Neuronal stem cell (in vitro differentiated cells): ENCODE measurements around the gene HERC4.
"Not testable (repeated sequence)": the region's sequence is repeated elsewhere in the genome, so short reads cannot be mapped to it uniquely, and the experiment has no call there.

ENCODE experiments used
- DNase-seq: peaks from one replicate; pipeline ENCODE4 v3.0.0-alpha.2; 2013; ENCODE audit warnings: low spot score
- H2AFZ ChIP-seq: one replicate; pipeline ENCODE4 v1.6.1; 2013; ENCODE audit warnings: mild to moderate bottlenecking, low read length, inconsistent platforms
- H2AK5ac ChIP-seq: 2 replicates; pipeline ENCODE4 v1.6.1; 2013; ENCODE audit warnings: low read depth, mild to moderate bottlenecking, inconsistent platforms, low read length, moderate library complexity, mixed read lengths
- H2BK120ac ChIP-seq: 2 replicates; pipeline ENCODE4 v1.6.1; 2013; ENCODE audit warnings: low read depth, mild to moderate bottlenecking, inconsistent platforms, low read length, moderate library complexity, mixed read lengths
- H2BK12ac ChIP-seq: one replicate; pipeline ENCODE4 v1.6.1; 2013; ENCODE audit warnings: low read length, inconsistent platforms
- H2BK15ac ChIP-seq: 2 replicates; pipeline ENCODE4 v1.6.1; 2013; ENCODE audit warnings: mild to moderate bottlenecking, low read length, inconsistent platforms, mixed read lengths
- H2BK5ac ChIP-seq: one replicate; pipeline ENCODE4 v1.6.1; 2013; ENCODE audit warnings: inconsistent platforms, mild to moderate bottlenecking, low read length, moderate library complexity
- H3K14ac ChIP-seq: one replicate; pipeline ENCODE4 v1.6.1; 2013; ENCODE audit warnings: low read length, inconsistent platforms
- H3K18ac ChIP-seq: 2 replicates; pipeline ENCODE4 v1.6.1; 2013; ENCODE audit warnings: low read length, inconsistent platforms
- H3K23ac ChIP-seq: 2 replicates; pipeline ENCODE4 v1.6.1; 2013; ENCODE audit warnings: low read depth, mild to moderate bottlenecking, mixed read lengths, low read length, inconsistent platforms; ENCODE audit not compliant: poor library complexity
- H3K27ac ChIP-seq: replicated peaks from 3 replicates; pipeline ENCODE4 v1.5.1; 2013; ENCODE audit warnings: low read length, inconsistent platforms
- H3K27me3 ChIP-seq, 3 experiments: 2 replicates each; pipeline ENCODE4 v1.6.1; 2013; ENCODE audit warnings: low read length in 3 of 3, mild to moderate bottlenecking in 2 of 3, inconsistent platforms in 1 of 3, low read depth in 1 of 3, mixed read lengths in 1 of 3, moderate library complexity in 1 of 3; ENCODE audit not compliant: control insufficient read depth in 3 of 3, insufficient read depth in 3 of 3
- H3K36me3 ChIP-seq, 2 donors: replicated peaks in 1 of 2; 2 replicates each; pipeline ENCODE4 v1.6.1; 2013; ENCODE audit warnings: low read length in 2 of 2; ENCODE audit not compliant: control insufficient read depth in 2 of 2, insufficient read depth in 2 of 2
- H3K4ac ChIP-seq: 2 replicates; pipeline ENCODE4 v1.6.1; 2013; ENCODE audit warnings: inconsistent platforms, mild to moderate bottlenecking, low read length, moderate library complexity
- H3K4me1 ChIP-seq, 2 donors: 1 replicate in 1 of 2; 2 replicates in 1 of 2; pipeline ENCODE4 v1.6.1; 2013; ENCODE audit warnings: low read length in 2 of 2, low read depth in 1 of 2; ENCODE audit not compliant: control insufficient read depth in 2 of 2, insufficient read depth in 1 of 2
- H3K4me2 ChIP-seq: one replicate; pipeline ENCODE4 v1.6.1; 2013; ENCODE audit warnings: mild to moderate bottlenecking, low read length, inconsistent platforms; ENCODE audit not compliant: insufficient read depth, poor library complexity, severe bottlenecking
- H3K4me3 ChIP-seq, 2 donors: 2 replicates each; pipeline ENCODE4 v1.5.1; 2013; ENCODE audit warnings: low read length in 2 of 2, mild to moderate bottlenecking in 2 of 2, inconsistent platforms in 1 of 2, moderate library complexity in 1 of 2
- H3K79me1 ChIP-seq: one replicate; pipeline ENCODE4 v1.6.1; 2013; ENCODE audit warnings: low read depth, mild to moderate bottlenecking, inconsistent platforms, low read length, moderate library complexity
- H3K9ac ChIP-seq: one replicate; pipeline ENCODE4 v1.6.1; 2013; ENCODE audit warnings: mild to moderate bottlenecking, low read depth, low read length, inconsistent platforms; ENCODE audit not compliant: poor library complexity
- H3K9me3 ChIP-seq, 2 donors: replicated peaks in 1 of 2; 2 replicates each; pipeline versions ENCODE3 to v1.6.1; 2013; ENCODE audit warnings: low read length in 2 of 2, mild to moderate bottlenecking in 2 of 2, inconsistent platforms in 1 of 2, low read depth in 1 of 2, mixed read lengths in 1 of 2, moderate library complexity in 1 of 2; ENCODE audit not compliant: control insufficient read depth in 2 of 2, insufficient read depth in 1 of 2
- H4K8ac ChIP-seq: one replicate; pipeline ENCODE4 v1.6.1; 2013; ENCODE audit warnings: low read depth, mild to moderate bottlenecking, inconsistent platforms, low read length, moderate library complexity
- H4K91ac ChIP-seq: one replicate; pipeline ENCODE4 v1.6.1; 2013; ENCODE audit warnings: low read length, low read depth, mild to moderate bottlenecking, inconsistent platforms; ENCODE audit not compliant: poor library complexity
- WGBS, 2 donors: extraction: QIAGEN DNeasy Blood & Tissue Kit; methylation state at CpG; one replicate each; pipeline ENCODE4 v1.1.7; 2013; ENCODE audit warnings: missing lambda C conversion rate in 2 of 2, mixed read lengths in 1 of 2; ENCODE audit not compliant: insufficient read length in 2 of 2, insufficient replicate concordance in 1 of 2; ENCODE audit errors: extremely low coverage in 2 of 2; 5-methylcytosine and 5-hydroxymethylcytosine counted together

Gene HERC4

DNA sequence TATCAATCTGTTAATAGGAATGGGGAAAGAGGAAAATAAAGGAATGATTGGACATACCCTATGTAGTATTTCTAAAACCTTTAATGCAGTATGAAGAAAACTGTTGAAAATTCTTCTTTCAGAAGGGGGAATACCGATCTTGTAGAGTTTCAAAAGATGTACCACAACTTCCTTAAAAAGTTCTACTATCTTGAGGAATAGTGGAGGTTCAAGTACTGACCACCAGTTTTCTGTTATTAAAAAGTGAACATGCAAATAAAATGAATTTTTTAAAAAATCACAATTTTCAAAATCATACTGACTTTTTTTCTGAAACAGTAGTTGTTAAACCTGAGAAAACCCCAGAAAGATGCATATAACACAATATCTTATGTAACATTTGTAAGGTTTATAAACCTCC, 86.5 kb downstream of the HERC4 start:
- Histone ChIP-seq H2AFZ (no peak overlapping the region), H4K8ac (no peak overlapping the region), H3K9me3 (no peaks in the 10 kb centered on the region), H3K27me3 (no peaks in the 10 kb centered on the region), H3K4me2 (no peak overlapping the region), H3K14ac (no peak overlapping the region), H3K23ac (no peak overlapping the region), H3K36me3 (peaks cover 0 to 81% of the 10 kb centered on the region in 2 donors), H3K27ac (no peak overlapping the region), H3K4me3 (no peak overlapping the region), H2BK5ac (no peak overlapping the region), H2BK120ac (no peak overlapping the region), H2BK12ac (no peak overlapping the region), H3K79me1 (peaks cover 2% of the 10 kb centered on the region), H3K4ac (no peak overlapping the region), H3K18ac (no peak overlapping the region), H2AK5ac (no peak overlapping the region), H3K4me1 (no peaks in the 10 kb centered on the region), H3K9ac (no peak overlapping the region), H4K91ac (no peak overlapping the region), H2BK15ac (no peak overlapping the region)
- WGBS, 2 donors: no CpG with 5 or more reads among the region's 1 CpG
- no peak for DNase-seq

DNA sequence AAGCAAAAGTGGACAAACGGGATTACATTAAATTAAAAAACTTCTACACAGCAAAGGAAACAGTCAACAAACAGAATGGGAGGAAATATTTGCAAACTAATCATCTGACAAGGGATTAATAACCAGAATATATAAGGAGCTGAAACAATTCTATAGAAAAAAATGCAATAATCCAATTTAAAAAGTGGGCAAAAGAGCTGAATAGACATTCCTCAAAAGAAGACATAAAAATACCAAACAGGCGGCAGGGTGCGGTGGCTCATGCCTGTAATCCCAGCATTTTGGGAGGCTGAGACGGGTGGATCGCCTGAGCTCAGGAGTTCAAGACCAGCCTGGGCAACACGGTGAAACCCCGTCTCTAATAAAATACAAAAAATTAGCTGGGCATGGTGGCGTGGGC, 92.5 kb downstream of the HERC4 start:
- H2BK120ac ChIP-seq, H3K4me3 ChIP-seq: not testable (repeated sequence)
- WGBS, 2 donors: no CpG with 5 or more reads among the region's 8 CpGs

DNA sequence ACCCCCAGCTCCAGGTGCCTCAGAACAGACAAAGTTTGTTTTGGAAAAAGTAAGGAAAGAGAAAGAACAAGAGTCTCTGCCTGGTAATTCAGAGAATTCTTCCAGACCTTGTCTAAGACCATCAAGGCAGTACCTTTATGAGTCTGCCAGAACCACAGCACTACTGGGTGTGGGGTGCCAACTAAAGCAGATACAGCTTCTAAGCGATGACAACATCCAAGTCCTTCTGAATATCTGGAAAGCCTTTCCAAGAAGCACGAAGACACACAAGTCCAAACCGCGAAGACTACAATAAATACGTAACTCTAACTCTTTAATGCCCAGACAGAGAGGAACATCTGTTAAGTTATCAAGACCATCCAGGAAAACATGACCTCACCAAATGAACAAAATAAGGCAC, 96.3 kb downstream of the HERC4 start:
- Histone ChIP-seq H3K4me3 (no peak overlapping the region), H3K4me2 (no peak overlapping the region), H3K27me3 (no peaks in the 10 kb centered on the region), H4K8ac (no peak overlapping the region), H3K27ac (no peak overlapping the region), H3K23ac (no peak overlapping the region), H2BK12ac (no peak overlapping the region), H3K79me1 (no peaks in the 10 kb centered on the region), H2AFZ (no peak overlapping the region), H3K4ac (no peak overlapping the region), H3K4me1 (peaks cover 6% of the 10 kb centered on the region in 2 donors), H3K9ac (no peak overlapping the region), H2BK15ac (no peak overlapping the region), H2BK120ac (no peak overlapping the region), H3K18ac (no peak overlapping the region), H2AK5ac (no peak overlapping the region), H4K91ac (no peak overlapping the region), H3K14ac (no peak overlapping the region), H2BK5ac (no peak overlapping the region), H3K9me3 (no peaks in the 10 kb centered on the region), H3K36me3 (peaks cover 4 to 45% of the 10 kb centered on the region in 2 donors)
- no CpG with 5 or more reads among the region's 5 CpGs for WGBS, 2 donors
- no peak for DNase-seq

More for the DNA sequence above, 92.5 kb downstream of the HERC4 start:
- H2BK5ac ChIP-seq, H3K23ac ChIP-seq, H2AK5ac ChIP-seq, H3K4ac ChIP-seq, DNase-seq, H3K27ac ChIP-seq, H3K14ac ChIP-seq, H3K4me1 ChIP-seq, H3K18ac ChIP-seq, H3K9ac ChIP-seq, H4K8ac ChIP-seq, H3K79me1 ChIP-seq, H2BK12ac ChIP-seq, H3K4me2 ChIP-seq, H2AFZ ChIP-seq, H2BK15ac ChIP-seq, H3K9me3 ChIP-seq, H3K27me3 ChIP-seq, H4K91ac ChIP-seq: not testable (repeated sequence)
- peaks cover 2 to 69% of the 10 kb centered on the region in 2 donors for H3K36me3 ChIP-seq

DNA sequence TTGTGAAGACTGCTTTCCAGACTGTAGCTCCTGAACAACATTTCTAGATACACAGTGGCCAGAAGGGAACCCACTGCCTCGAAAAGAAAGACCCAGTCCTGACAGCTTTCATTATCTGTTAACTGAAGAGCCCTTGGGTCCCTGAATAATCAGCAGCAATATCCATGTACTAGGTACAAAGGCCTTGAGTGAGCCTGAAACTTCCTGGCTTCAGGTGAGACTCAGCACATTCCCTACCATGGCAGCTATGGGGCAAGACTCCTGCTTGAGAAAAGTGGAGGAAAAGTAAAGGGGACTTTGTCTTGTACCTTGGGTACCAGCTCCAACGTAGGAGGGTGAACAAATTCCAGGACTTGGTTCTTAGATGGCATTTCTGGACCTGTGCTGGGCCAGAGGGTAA, 97.8 kb downstream of the HERC4 start:
- no peak overlapping the region for H2AK5ac ChIP-seq
- no CpG with 5 or more reads among the region's 2 CpGs for WGBS, 2 donors
- H3K4me1 ChIP-seq: peaks cover 6% of the 10 kb centered on the region in 2 donors

More for the DNA sequence above, 97.8 kb downstream of the HERC4 start:
- Histone ChIP-seq H3K27ac (no peak overlapping the region), H3K4ac (no peak overlapping the region), H4K91ac (no peak overlapping the region), H2BK15ac (no peak overlapping the region), H3K36me3 (peaks cover 4 to 51% of the 10 kb centered on the region in 2 donors), H3K4me2 (no peak overlapping the region), H3K14ac (no peak overlapping the region), H3K27me3 (no peaks in the 10 kb centered on the region), H3K9me3 (no peaks in the 10 kb centered on the region), H3K18ac (no peak overlapping the region), H3K4me3 (no peak overlapping the region), H3K79me1 (no peaks in the 10 kb centered on the region), H2BK120ac (no peak overlapping the region), H2AFZ (no peak overlapping the region), H2BK5ac (no peak overlapping the region), H2BK12ac (no peak overlapping the region), H3K23ac (no peak overlapping the region), H3K9ac (no peak overlapping the region), H4K8ac (no peak overlapping the region)
- DNase-seq: no peak
